Breast epithelium (tissue), 4 donors: Measurements from ENCODE around the gene PTGES2. TPM values are rescaled to one million over a fixed set of nuclear protein-coding genes. Genes with fewer than 3 reads are reported as not detected.

Experiments used
- DNase-seq, 2 donors: peaks; one replicate each; pipeline ENCODE4 v3.0.0-alpha.2; 2019; ENCODE audit warnings: low spot score in 2 of 2
- H3K27ac ChIP-seq, 2 donors: fragments of 200-600 bp; sonication (generic) in 1 of 2; one replicate each; pipeline ENCODE4 v1.5.1; 2016 to 2019; ENCODE audit warnings: mild to moderate bottlenecking in 1 of 2
- H3K27me3 ChIP-seq, 2 donors: fragments of 200-600 bp; sonication (generic) in 1 of 2; one replicate each; pipeline versions ENCODE4 v1.5.1 to v1.6.0; 2017 to 2019; ENCODE audit warnings: control low read depth in 1 of 2, mild to moderate bottlenecking in 1 of 2
- H3K36me3 ChIP-seq: fragments of 200-600 bp; one replicate; pipeline ENCODE4 v1.5.1; 2019
- H3K4me1 ChIP-seq, 2 donors: fragments of 200-600 bp; sonication (generic); one replicate each; pipeline ENCODE4 v1.5.1; 2016 to 2019; ENCODE audit warnings: control low read depth in 1 of 2
- H3K4me3 ChIP-seq, 3 donors: fragments of 200-600 bp; sonication (generic); 1 replicate in 2 of 3; 2 replicates in 1 of 3; pipeline ENCODE4 v1.5.1; 2016 to 2019; ENCODE audit warnings: mild to moderate bottlenecking in 3 of 3, moderate library complexity in 2 of 3
- H3K9me3 ChIP-seq, 2 donors: fragments of 200-600 bp; sonication (generic) in 1 of 2; one replicate each; pipeline ENCODE4 v1.5.1; 2016 to 2019; ENCODE audit warnings: control low read depth in 1 of 2
- POLR2A ChIP-seq: fragments of 450-650 bp; IDR thresholded peaks from one replicate; pipeline ENCODE4 v1.6.1; 2016; ENCODE audit warnings: antibody characterized with exemption, mild to moderate bottlenecking, moderate library complexity
- POLR2AphosphoS5 ChIP-seq, 3 donors: sonication (generic); formaldehyde crosslinking; IDR thresholded peaks; one replicate each; pipeline ENCODE4 v1.6.1; 2017; ENCODE audit warnings: antibody characterized with exemption in 3 of 3
- intact Hi-C: fragments of 100-400 bp; cut with DNase I; formaldehyde crosslinking; loops from one replicate; pipeline ENCODE4 v1.15.1; 2023; ENCODE audit warnings: low total_unique reads
- total RNA-seq, 3 donors: library from RNA; depleted of rRNA; stranded (reverse); fragments of >200 nt; gene quantifications; one replicate each; pipeline ENCODE4 v1.1.0, GENCODE V29; 2016
- TF ChIP-seq, protein P1 (sequence below), 3 donors: fragments of 450-650 bp; IDR thresholded peaks; one replicate each; pipeline ENCODE4 v1.5.1; 2016 to 2017; ENCODE audit warnings: antibody characterized with exemption in 3 of 3, mild to moderate bottlenecking in 3 of 3, moderate library complexity in 3 of 3

Gene PTGES2
- 10 to 100 TPM; 35.7 to 86.9 (median 55.0) TPM for total RNA-seq

DNA sequence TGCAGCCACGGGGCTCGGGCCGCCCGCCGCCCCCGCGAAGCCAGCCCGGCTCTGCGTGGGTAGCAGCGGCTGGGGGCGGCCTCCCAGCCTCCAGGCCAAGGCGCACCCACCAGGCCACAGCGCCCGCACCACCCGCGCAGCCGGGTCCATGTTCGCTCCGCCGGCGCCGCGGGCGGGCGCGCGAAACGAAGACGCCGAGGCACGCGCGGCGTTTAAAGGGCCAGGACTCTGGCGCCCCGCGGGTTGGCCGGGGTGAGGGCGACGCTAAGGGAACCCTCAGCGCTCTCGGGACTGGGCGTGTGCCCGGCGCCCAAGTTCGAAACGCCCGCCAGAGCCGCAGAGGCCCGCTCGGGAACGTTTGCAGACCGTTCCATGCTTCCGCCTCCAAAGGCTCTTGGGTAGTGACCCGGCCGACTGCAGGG is at the start of gene PTGES2:
PTGES2 (minus strand) TSS at position 162 of the 422 bp plus-strand sequence; CDS start at position 150, 12 bp downstream.
- Histone ChIP-seq H3K36me3 (peaks cover 2% of the 10 kb centered on the region), H3K4me1 (peaks cover 4 to 16% of the 10 kb centered on the region in 2 donors), H3K9me3 (no peaks in the 10 kb centered on the region), H3K4me3 (peak within 1 kb of the TSS; percentile 73 to 99 (median 92)), H3K27me3 (no peaks in the 10 kb centered on the region), H3K27ac (peak within 1 kb of the TSS; percentile 96)
- intact Hi-C loops: no loop called here
- DNase-seq: peak; percentile 51 to 71
- TF ChIP-seq POLR2A (no peak), POLR2AphosphoS5 (IDR thresholded peaks at IDR 0.05) (peak in 2 of 3 donors; percentile 7 to 11)

DNA sequence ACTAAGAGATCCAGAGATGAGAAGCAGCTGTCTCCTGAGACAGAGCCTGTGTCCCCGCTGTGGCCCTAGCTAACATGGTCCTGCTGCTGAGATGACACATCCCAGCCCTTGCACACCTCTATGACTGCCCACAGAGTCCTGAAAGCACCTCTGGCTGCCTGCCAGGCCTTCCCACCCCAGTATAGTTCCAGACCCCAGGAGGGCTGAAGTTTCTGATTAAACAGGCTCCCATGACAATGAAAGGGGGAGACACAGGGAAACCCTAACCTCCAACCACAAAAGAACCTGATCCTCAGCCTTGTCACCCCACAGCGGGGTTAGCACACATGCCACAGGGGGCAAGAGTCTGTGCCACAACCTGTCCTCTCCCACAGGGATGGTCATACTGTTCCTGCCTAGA is 48.2 kb upstream of the PTGES2 start:
- no peaks in the 10 kb centered on the region for H3K9me3 ChIP-seq
- H3K36me3 ChIP-seq: peaks cover 9% of the 10 kb centered on the region
- H3K27me3 ChIP-seq: no peaks in the 10 kb centered on the region
- intact Hi-C loops: no loop called here
- no peak for DNase-seq
- H3K4me3 ChIP-seq: no peak overlapping the region
- H3K4me1 ChIP-seq: no peaks in the 10 kb centered on the region
- no peak for TF ChIP-seq POLR2A
- TF ChIP-seq, protein P1, sequence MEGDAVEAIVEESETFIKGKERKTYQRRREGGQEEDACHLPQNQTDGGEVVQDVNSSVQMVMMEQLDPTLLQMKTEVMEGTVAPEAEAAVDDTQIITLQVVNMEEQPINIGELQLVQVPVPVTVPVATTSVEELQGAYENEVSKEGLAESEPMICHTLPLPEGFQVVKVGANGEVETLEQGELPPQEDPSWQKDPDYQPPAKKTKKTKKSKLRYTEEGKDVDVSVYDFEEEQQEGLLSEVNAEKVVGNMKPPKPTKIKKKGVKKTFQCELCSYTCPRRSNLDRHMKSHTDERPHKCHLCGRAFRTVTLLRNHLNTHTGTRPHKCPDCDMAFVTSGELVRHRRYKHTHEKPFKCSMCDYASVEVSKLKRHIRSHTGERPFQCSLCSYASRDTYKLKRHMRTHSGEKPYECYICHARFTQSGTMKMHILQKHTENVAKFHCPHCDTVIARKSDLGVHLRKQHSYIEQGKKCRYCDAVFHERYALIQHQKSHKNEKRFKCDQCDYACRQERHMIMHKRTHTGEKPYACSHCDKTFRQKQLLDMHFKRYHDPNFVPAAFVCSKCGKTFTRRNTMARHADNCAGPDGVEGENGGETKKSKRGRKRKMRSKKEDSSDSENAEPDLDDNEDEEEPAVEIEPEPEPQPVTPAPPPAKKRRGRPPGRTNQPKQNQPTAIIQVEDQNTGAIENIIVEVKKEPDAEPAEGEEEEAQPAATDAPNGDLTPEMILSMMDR (IDR thresholded peaks at IDR 0.05): no peak
- no peak for TF ChIP-seq POLR2AphosphoS5 (IDR thresholded peaks at IDR 0.05)
- H3K27ac ChIP-seq: no peak overlapping the region

DNA sequence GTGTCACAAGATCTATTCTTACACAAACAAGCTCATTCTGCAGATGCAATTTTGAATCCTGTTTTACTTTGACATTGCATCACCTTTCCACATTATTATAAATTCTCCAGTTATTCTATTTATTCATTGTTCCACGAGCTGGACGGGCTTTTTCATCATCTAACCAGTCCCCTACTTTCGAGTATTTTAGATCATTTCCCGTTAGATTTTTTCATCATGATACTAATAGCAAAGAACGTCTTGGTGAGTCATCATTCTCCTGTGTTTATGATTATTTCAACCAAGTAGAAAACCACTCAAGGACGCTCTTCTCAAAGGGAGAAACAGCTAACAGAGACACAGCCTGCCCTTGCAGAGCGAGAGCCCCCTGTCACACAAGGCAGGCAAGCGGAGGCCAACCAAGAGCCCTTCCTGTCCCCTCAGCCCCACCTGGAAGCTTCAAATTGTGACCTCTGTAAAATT is 47.6 kb upstream of the PTGES2 start:
- Histone ChIP-seq H3K27ac (no peak overlapping the region), H3K9me3 (no peaks in the 10 kb centered on the region), H3K36me3 (peaks cover 9% of the 10 kb centered on the region), H3K4me1 (no peaks in the 10 kb centered on the region), H3K27me3 (no peaks in the 10 kb centered on the region), H3K4me3 (no peak overlapping the region)
- no peak for DNase-seq
- TF ChIP-seq POLR2A (no peak), POLR2AphosphoS5 (IDR thresholded peaks at IDR 0.05) (no peak)
- TF ChIP-seq, protein P1 (IDR thresholded peaks at IDR 0.05): no peak
- intact Hi-C loops: no loop called here

GRCh38 chr9:128174062-128174461 is 46.5 kb upstream of the PTGES2 start:
- H3K4me1 ChIP-seq: no peaks in the 10 kb centered on the region
- H3K36me3 ChIP-seq: peaks cover 5% of the 10 kb centered on the region
- no peak for DNase-seq
- no peak overlapping the region for H3K4me3 ChIP-seq
- intact Hi-C loops: no loop called here
- no peak overlapping the region for H3K27ac ChIP-seq
- TF ChIP-seq POLR2AphosphoS5 (IDR thresholded peaks at IDR 0.05): no peak
- TF ChIP-seq, protein P1 (IDR thresholded peaks at IDR 0.05): no peak
- no peak for TF ChIP-seq POLR2A
- H3K27me3 ChIP-seq: no peaks in the 10 kb centered on the region
- H3K9me3 ChIP-seq: no peaks in the 10 kb centered on the region

- Histone ChIP-seq H3K36me3 (peaks cover 4% of the 10 kb centered on the region), H3K27ac (no peak overlapping the region)
- intact Hi-C loops: no loop called here
Measured at GRCh38 chr9:128169925-128170324, 42.4 kb upstream of the PTGES2 start.

More at GRCh38 chr9:128169925-128170324, 42.4 kb upstream of the PTGES2 start:
- DNase-seq: no peak
- Histone ChIP-seq H3K9me3 (no peaks in the 10 kb centered on the region), H3K4me1 (no peaks in the 10 kb centered on the region), H3K4me3 (no peak overlapping the region), H3K27me3 (no peaks in the 10 kb centered on the region)
- TF ChIP-seq POLR2A (no peak), POLR2AphosphoS5 (IDR thresholded peaks at IDR 0.05) (no peak)
- TF ChIP-seq, protein P1 (IDR thresholded peaks at IDR 0.05): no peak
